Retina (tissue), 1 donor: ENCODE results near the gene NEK9.

Experiments used
- DNase-seq: peaks from one replicate; pipeline ENCODE4 v3.0.0-alpha.2; 2016

The NEK9 gene

DNA sequence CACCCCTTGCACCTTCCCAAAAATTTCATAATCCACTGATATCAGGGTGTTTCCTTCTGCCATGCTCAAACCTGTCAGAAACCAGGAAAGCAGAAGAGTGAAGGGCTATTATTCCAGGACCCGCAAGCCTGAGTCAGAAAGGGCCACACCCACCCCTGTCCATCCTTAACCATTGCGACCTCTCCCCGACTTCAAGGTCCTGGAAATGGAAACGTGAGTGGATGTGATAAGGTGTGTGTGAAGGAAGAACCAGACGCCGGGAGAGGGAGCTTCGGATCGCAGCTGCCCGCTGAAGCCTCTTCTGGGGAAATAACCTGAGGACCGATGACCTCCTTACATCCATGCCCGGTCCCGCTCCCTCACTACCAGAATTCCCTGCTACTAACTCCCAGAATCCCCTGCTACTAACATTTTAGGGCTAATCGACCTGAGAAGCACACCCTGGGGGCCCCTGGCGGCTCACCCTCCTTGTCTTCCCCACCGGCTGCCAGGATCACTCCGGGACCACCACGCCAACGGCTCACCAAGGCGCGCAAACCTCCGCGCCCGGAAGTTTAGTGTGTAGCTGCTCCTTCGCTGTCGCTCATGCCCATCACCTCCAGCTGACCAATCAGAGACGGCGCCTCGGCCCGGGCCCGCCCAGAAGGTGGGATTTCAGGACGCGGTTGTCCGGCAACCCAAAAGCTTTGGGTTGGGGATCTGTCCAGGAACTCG is 63.2 kb downstream of the NEK9 start, which contains the start of gene ACYP1:
Gene ACYP1, minus strand, starts transcription at position 534 of the 714 bp plus-strand sequence. Its CDS starts 471 bp downstream, at position 63.
- peak; percentile 96 for DNase-seq

DNA sequence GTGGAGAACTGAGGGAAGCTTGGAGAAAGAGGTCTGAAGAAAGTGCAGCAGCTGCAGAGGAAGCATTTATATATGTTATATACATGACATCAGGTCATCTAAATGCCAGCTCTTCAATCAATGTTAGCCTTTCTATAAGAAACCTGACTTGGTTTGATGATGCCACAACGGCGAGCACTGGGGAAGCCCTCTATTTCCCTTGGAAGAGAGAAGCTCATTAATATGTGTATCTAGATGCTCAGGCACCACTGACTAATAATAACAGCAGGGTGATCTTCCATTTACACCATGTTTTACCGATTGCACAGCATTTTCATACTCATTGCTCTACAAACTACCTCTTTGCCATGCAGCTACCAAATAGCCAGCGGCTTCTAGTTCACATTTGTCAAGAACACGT is 63.8 kb downstream of the NEK9 start:
- DNase-seq: no peak

DNA sequence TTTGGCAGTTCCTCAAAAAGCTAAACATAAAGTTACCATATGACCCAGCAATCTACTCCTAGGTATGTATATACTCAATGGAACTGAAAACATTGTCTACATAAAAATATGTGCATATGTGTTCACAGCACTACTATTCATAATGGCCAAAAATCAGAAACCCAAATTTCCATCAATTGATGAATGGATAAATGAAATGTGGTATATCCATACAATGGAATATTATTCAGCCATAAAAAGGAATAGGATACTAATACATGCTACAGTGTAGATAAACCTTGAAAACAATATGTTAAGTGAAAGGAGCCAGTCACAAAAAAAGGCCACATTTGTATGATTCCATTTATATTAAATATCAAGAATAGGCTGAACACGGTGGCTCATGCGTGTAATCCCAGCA is 66.4 kb downstream of the NEK9 start:
- DNase-seq: no peak

DNA sequence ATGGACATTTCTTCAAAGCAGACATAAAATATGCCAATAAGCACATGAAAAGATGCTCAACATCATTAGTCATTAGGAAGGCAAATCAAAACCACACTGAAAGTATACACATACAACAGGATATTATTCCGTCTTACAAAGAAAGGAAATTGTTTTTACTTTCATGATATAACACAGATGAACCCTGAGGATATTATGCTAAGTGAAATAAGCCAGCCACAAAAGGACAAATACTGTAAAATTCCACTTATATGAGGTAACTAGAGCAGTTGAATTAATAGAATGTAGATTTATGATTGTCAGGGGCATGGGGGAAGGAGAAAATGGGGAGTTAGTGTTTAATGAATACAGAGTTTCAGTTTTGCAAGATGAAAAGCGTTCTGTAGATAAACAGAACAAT is 67.2 kb downstream of the NEK9 start:
- no peak for DNase-seq

DNA sequence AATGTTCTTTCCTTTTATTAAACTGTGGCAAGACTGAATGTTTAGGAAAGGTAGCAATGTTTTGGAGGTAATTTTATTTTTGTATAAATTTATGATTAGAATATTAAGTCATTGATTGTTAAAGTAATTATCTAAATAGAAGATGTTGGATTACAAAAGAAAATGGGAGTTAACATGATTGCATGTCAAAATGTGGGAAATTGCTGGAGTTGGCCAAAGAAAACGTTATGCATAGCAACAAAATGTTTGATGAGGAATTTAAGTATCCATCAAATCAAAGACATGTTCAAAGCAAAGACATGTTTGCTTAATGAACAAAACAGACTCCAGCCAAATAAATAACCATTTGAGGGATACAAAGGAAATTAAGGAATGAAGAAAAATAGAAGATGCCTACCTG is 72.4 kb downstream of the NEK9 start:
- no peak for DNase-seq

DNA sequence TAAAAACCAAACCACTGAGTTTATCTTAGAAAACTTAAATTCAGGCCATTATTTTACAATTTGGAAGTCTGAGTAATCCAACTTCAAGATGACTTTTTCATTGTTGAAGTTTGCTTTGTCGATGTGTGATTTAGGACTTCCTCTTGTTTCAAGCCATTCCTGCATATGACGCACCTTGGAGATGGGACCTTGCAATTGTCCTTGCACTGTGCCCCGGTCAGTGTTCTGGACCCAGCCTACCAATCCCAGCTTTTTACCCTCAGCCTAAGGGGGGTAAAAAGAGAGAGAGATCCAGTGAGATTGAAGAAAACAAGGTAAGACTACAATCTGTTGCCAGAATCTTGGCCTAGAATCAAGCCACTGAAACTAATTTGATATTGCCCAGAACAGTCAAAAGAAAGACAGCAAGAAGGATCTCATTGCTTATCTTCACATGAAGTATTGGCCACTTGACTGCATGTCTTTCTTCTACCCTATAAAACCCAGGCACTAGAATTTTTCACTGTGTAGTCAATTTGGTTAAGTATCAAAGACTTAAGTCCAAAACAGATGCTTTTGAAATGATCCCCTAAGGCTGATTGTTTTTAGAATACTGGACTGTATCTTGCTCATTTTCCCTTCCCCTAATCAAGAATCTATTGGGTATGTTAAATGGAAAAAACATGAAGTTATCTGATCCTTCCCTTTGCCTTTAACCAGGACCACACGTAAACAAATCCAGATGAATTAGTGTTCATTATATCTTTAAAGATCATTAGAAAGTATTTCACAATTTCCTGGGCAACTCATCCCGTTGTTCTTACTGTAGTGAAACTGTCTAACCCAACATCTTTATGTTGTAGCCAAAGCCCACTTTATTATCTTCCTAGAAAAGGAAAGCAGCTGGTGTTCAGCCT is 73.2 kb downstream of the NEK9 start:
- DNase-seq: no peak

DNA sequence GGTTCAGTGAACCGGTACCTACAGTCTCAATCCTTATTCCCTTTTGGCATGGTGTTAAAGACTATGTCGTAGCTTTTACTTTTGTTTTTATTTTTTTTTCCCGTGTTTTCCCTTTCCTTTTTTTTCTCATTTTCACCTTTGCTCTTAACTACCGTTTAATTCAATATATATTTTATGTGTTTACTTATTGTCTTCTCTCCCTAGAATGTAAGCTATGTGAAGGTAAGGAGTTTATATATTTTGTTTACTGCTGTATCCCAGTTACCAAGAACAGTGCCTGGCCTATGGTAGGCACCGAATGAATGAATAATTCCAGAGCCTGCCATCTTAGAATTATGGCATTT is 75.3 kb downstream of the NEK9 start:
- DNase-seq: no peak

- peak; percentile 95 for DNase-seq
Measured at GRCh38 chr14:75050852-75051555, 75.8 kb downstream of the NEK9 start, which contains the start of gene MLH3. Gene MLH3 (minus strand): TSS chr14:75051467. CDS start chr14:75049655, 1,812 bp downstream.

- no peak for DNase-seq
Measured at GRCh38 chr14:75049731-75050201, 77.1 kb downstream of the NEK9 start.

DNA sequence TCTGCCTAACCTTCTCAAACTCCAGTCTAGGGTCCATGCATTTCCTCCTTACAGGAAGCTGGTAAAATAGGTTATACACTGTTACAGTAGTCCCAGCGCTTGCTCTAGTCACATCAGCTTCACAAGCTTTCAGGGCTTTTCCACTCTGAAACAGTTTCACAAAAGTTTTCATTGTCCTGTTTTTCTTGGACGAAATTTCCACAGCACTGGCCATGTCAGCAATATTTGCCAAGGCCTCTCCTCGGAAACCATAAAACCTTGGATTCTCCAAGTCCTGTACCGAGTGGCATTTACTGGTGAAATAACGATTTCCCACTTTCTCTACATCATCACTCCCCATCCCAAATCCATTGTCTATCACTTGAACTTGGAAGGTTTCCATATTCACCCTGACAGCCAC is 77.7 kb downstream of the NEK9 start:
- DNase-seq: no peak

DNA sequence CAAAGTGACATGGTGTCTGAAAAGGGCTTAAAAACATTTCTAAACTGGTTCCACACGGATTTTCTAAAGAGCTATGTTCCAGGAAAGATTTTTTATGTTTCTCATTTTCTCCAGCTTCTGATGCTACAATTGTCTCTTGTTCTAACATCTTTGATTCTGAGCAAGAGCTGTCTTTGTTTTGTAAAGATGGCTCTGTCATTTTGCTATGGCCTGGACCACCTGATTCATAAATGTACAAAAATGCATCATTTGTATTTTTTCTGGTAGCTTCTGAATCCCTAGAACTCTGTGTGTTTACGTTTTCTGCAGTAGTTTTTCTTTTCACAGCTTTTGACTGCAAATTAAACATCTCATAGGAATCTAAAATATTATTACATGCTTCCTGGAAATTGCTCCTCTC is 78.7 kb downstream of the NEK9 start:
- no peak for DNase-seq

- DNase-seq: no peak
Measured at GRCh38 chr14:75047506-75047905, 79.3 kb downstream of the NEK9 start.

DNA sequence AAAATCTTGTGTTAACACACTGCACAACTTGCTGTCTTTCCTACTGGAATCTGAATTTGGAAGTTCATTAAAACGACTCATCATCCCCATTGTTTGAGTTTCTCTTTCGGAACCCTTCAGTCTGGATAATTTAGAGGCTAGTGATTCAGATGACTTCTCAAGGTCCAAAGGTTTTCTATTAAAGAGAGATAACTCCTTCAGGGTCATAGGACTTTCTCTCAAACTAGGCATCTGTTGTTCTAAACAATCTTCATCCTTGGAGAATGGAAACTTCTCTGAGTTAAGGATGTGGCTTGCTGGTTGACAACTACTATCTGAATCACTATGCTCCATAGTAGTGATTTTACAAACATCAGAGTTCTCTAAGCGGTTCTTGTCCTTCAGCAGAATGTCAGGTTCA is 79.9 kb downstream of the NEK9 start:
- no peak for DNase-seq

- DNase-seq: no peak
Measured at GRCh38 chr14:75046275-75046674, 80.6 kb downstream of the NEK9 start.

- DNase-seq: no peak
Measured at GRCh38 chr14:75044752-75045151, 82.1 kb downstream of the NEK9 start.

DNA sequence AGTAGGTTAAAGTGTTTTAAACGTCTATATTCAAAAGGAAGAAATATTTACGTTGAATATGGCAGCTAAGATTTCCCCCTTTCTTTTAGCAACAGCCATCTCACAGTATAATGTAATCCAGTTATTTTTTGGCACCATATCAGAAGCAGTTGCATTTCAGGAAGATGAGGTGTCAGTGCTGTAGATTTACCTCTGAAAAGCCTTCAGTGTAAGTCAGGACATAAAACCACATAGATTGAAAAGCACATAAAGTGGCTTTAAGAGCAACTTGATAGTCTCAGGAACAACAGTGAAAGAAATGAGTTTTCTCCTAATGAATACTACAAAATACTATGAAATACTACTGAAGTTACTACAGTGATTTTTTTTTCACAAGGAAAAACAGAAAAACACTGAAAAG is 82.5 kb downstream of the NEK9 start:
- DNase-seq: no peak

GRCh38 chr14:75042035-75042434 is 84.8 kb downstream of the NEK9 start:
- no peak for DNase-seq

DNA sequence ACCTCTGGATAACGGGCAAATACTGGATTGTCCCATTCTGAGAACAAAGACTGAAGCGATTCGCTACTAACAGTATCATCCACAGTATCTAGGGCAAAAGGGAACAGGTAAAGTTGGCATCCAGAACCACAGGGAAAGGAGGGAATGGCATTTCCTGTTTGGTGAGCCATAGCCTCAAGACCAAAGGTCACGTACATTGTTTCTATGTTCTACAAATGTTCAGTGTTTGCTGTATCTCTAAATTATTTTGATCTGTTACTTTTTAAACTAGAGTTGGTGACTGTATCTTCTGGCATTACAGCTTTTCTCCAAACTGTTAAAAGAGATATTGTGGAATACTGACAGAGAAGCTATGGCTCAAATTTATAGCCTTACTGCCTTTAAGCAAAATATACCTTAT is 85.2 kb downstream of the NEK9 start:
- DNase-seq: no peak

- DNase-seq: no peak
Measured at GRCh38 chr14:75040959-75041358, 85.9 kb downstream of the NEK9 start.

GRCh38 chr14:75040507-75040906 is 86.3 kb downstream of the NEK9 start:
- no peak for DNase-seq

- no peak for DNase-seq
Measured at GRCh38 chr14:75032939-75033338, 93.9 kb downstream of the NEK9 start.

DNA sequence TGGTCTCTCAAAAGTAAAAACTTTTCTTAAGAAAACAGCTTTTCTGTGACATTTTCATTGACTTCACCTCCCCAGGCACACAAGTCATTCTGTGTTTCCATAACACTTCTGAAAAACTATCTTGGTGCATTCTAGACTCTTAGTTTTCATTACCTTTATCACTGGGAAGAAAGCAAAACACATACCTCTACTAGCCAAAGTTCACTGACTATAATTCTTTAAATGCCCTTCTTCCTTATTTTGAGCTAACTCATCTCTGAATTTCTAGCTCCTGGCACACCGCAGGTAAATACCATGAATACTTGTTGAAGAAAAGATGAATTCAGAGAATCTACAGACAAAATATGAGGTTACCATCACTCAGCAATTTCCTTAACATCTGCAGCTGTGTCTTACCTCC is 96.7 kb downstream of the NEK9 start:
- DNase-seq: no peak
